ENCODE measurements around the gene TMEM72.

DNA sequence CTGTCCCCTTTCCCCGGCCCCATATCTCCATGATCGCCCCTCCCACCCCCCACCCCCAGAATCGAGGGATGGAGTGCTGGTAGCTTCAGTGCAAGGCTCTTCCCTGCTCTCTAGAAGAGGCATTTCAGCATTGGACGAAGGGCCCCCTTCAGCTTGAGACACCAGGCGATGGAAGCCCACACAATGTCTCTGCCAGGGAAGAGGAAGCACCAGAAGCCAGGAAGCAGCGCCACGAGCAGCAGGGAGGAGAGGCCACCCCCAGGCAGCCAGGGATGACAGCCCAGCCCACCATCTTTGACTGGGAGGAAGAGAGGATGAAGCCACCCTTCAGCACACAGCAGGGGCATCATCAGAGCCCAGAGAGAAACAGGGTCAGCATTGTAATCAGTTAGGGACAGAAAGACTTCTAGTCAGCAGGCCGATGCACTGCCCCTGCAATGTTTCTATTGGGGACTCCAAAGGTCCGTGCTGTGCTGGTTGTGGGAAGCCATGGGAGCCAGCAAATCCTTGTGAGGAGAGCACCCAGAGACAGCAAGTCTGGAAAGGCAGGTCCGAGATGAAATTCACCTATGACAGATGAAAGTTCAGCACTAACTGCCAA lies 15.7 kb downstream of the TMEM72 start:
- TF ChIP-seq POLR2A (IDR thresholded peaks at IDR 0.05) = no peak
- no peak for TF ChIP-seq POLR2AphosphoS5 (IDR thresholded peaks at IDR 0.05)
- TF ChIP-seq, protein P1, sequence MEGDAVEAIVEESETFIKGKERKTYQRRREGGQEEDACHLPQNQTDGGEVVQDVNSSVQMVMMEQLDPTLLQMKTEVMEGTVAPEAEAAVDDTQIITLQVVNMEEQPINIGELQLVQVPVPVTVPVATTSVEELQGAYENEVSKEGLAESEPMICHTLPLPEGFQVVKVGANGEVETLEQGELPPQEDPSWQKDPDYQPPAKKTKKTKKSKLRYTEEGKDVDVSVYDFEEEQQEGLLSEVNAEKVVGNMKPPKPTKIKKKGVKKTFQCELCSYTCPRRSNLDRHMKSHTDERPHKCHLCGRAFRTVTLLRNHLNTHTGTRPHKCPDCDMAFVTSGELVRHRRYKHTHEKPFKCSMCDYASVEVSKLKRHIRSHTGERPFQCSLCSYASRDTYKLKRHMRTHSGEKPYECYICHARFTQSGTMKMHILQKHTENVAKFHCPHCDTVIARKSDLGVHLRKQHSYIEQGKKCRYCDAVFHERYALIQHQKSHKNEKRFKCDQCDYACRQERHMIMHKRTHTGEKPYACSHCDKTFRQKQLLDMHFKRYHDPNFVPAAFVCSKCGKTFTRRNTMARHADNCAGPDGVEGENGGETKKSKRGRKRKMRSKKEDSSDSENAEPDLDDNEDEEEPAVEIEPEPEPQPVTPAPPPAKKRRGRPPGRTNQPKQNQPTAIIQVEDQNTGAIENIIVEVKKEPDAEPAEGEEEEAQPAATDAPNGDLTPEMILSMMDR (IDR thresholded peaks at IDR 0.05) = no peak
